Measurements from ENCODE around the gene CENPP. TPM values are rescaled to one million over a fixed set of nuclear protein-coding genes. Genes with fewer than 3 reads are reported as not detected.
A peak's percentile ranks its signal among the peaks of the same experiment; 100 is the strongest.
"Not testable (repeated sequence)": the region's sequence is repeated elsewhere in the genome, so short reads cannot be mapped to it uniquely, and the experiment has no call there.

The CENPP gene
- total and polyA plus RNA-seq, 2 donors: 2.7 to 20.9 TPM

DNA sequence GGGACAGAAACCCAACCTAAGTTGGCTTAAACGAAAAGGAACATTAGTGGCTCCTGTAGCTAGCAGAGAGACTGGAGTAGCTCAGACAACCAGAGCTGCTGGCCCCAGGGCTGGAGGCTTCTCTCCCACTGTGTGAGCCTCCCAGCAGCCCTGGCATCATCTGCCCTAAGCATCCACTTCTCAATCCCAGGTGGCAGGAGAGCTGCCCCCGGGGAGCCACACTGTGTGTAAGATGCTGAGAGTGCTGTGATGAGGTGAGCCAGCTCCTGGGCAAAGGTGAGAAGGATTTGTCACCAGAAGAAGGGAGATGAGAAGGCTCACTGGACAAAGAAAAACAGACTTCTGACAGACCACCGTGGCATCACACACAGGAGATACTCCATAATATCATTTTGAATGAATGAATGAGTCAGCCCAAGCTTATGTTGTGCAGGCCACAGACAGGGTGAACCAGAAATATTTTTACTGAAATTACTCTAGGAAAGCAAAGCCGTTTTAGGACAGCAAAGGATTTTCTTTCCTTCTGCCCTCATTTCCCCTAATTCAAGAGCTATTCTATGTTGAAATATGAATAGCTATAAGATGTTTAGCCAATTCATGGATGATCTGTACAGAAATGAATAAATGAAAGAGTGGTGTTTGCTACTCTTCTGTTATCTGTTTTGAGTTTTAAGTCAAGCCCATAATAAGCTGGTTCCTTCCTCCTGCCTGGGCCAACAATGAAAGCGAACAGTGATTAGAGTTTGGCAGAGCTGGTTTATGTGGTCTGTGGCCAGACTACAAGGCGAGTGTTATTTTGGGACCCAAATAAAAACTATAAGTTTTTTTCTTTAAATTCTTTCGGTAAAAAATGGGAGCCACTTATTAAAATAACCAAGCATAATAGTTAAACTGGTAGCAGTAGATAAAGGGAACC is 267.5 kb downstream of the CENPP start:
- Histone ChIP-seq H3K4me3 (ENCODE audit: low read depth, low read length) (no peak overlapping the region), H3K36me3 (ENCODE audit: insufficient read depth) (no peaks in the 10 kb centered on the region), H3K27ac (ENCODE audit: low read depth) (no peak overlapping the region), H3K4me1 (ENCODE audit: insufficient read depth) (peaks cover 2% of the 10 kb centered on the region)
- WGBS: 40% methylated on average over 7 of the region's 7 CpGs
- DNase-seq (ENCODE audit: extremely low spot score): no peak

DNA sequence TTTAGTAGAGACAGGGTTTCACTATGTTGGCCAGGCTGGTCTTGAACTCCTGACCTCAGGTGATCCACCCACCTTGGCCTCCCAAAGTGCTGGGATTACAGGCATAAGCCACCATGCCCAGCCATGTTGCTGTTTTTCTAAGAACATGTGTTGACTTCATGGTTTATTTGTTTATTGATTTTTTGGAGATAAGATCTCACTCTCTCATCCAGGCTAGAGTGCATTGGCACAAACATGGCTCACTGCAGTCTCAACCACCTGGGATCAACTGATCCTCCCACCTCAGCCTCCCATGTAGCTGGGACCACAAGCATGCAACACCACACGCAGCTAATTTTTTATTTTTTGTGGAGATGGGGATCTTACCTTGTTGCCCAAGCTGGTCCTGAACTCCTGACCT is 269.3 kb downstream of the CENPP start:
- not testable (repeated sequence) for H3K4me3 ChIP-seq (ENCODE audit: low read depth, low read length); H3K27ac ChIP-seq (ENCODE audit: low read depth); DNase-seq (ENCODE audit: extremely low spot score); H3K4me1 ChIP-seq (ENCODE audit: insufficient read depth); H3K36me3 ChIP-seq (ENCODE audit: insufficient read depth)
- 100% methylated on average over 1 of the region's 1 CpG for WGBS

- Histone ChIP-seq H3K27ac (ENCODE audit: low read depth) (no peak overlapping the region), H3K4me1 (ENCODE audit: insufficient read depth) (peaks cover 4% of the 10 kb centered on the region), H3K4me3 (ENCODE audit: low read depth, low read length) (no peak overlapping the region), H3K36me3 (ENCODE audit: insufficient read depth) (no peaks in the 10 kb centered on the region)
- DNase-seq (ENCODE audit: extremely low spot score): no peak
- 86% methylated on average over 1 of the region's 1 CpG for WGBS
Measured at GRCh38 chr9:92595930-92596329, 270.2 kb downstream of the CENPP start.

GRCh38 chr9:92598382-92598781 is 272.6 kb downstream of the CENPP start:
- WGBS: 83% methylated on average over 2 of the region's 2 CpGs
- H3K27ac ChIP-seq (ENCODE audit: low read depth): no peak overlapping the region
- no peak overlapping the region for H3K4me3 ChIP-seq (ENCODE audit: low read depth, low read length)
- H3K36me3 ChIP-seq (ENCODE audit: insufficient read depth): no peaks in the 10 kb centered on the region
- peaks cover 4% of the 10 kb centered on the region for H3K4me1 ChIP-seq (ENCODE audit: insufficient read depth)
- no peak for DNase-seq (ENCODE audit: extremely low spot score)

DNA sequence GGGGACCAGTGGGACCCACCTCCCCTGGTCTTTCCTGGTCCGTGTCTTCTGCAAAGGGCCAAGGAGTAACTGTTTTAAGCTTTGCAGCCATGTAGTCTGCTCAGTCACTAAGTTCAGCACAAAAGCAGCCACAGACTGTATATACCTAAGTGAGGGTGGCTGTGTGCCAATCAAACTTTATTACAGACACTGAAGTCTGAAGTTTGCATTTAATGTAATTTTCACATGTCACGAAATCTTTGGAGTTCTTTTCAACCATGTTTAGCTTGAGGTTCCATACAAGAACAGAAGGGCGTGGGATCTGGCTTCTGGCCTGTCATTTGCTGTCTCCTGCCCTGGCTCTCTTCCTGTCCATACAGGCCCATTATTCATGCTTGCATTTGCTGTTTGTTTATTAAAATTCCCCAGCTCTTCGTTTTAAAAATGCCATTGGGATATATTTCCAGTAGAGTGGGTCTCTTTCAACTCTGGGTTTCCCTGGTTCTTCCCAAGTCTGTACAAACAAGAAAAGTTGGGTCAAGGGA is 274.2 kb downstream of the CENPP start:
- DNase-seq (ENCODE audit: extremely low spot score): no peak
- 70% methylated on average over 4 of the region's 4 CpGs for WGBS
- Histone ChIP-seq H3K4me3 (ENCODE audit: low read depth, low read length) (no peak overlapping the region), H3K36me3 (ENCODE audit: insufficient read depth) (no peaks in the 10 kb centered on the region), H3K4me1 (ENCODE audit: insufficient read depth) (peaks cover 4% of the 10 kb centered on the region), H3K27ac (ENCODE audit: low read depth) (peak overlapping the region; percentile 55)

DNA sequence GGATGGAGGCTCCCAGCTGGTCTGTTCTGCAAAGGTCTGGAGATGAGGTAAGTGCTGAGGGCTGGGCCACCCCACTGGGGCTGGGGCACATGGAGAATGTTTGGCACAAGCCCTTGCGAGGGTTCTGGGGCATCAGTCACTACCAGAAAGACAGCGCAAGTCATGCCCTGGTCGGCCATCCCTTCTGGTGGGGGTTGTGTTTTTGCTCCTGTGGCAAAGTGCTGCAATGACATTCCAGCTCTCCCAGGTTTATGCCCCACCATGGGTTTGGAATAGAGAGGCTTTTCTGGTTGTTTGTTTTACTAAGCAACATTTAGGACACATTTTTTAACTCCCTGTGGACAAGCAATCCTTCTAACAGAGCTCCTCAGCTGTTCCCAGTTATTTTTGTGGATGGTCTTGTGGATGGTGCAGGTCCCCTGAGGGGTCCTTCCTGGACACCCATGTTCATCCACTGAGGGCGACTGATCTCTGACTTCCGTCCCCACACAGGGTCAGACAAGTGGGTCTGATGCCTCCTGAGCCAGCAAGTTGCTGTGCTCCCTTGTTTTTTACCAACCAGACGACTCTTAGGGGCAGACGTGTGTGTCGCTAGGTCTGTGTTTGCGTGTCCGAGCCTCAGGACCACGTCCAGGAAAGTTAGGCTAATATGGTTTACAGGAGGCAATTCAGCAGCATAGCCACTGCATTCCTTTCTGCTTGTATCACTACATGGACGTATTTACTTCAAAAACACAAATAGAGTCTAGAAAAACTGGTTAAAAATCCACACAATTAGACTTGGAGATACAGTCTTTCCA is 274.9 kb downstream of the CENPP start:
- Histone ChIP-seq H3K4me1 (ENCODE audit: insufficient read depth) (peaks cover 4% of the 10 kb centered on the region), H3K4me3 (ENCODE audit: low read depth, low read length) (no peak overlapping the region)

DNA sequence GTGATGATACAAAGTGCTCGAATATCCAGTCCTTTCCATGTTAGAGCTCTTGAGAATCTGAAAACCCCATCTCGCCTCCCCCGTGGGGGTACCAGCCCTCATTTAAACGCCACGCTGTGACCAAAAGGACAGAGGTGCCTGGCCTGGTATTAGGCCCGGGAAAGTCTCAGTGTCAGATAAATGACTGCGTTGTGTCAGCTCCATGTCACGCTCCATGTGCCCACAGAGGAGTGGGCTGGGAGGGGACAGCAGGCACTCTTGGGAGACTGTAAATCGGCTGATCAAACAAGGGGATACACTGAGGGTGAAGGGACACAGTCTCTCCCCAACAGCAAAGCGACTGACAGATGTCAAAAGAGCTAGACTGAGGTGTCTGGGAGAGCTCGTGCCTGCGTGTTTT is 275.7 kb downstream of the CENPP start:
- Histone ChIP-seq H3K4me3 (ENCODE audit: low read depth, low read length) (no peak overlapping the region), H3K4me1 (ENCODE audit: insufficient read depth) (peaks cover 4% of the 10 kb centered on the region), H3K27ac (ENCODE audit: low read depth) (peak overlapping the region; percentile 12), H3K36me3 (ENCODE audit: insufficient read depth) (no peaks in the 10 kb centered on the region)
- WGBS: 83% methylated on average over 12 of the region's 12 CpGs
- no peak for DNase-seq (ENCODE audit: extremely low spot score)

More for the DNA sequence above, 274.9 kb downstream of the CENPP start:
- H3K27ac ChIP-seq (ENCODE audit: low read depth): peak overlapping the region; percentile 70
- 52% methylated on average over 12 of the region's 12 CpGs for WGBS
- no peaks in the 10 kb centered on the region for H3K36me3 ChIP-seq (ENCODE audit: insufficient read depth)
- no peak for DNase-seq (ENCODE audit: extremely low spot score)

- WGBS: 96% methylated on average over 10 of the region's 10 CpGs
- H3K4me3 ChIP-seq (ENCODE audit: low read depth, low read length): no peak overlapping the region
- no peak overlapping the region for H3K27ac ChIP-seq (ENCODE audit: low read depth)
- H3K36me3 ChIP-seq (ENCODE audit: insufficient read depth): no peaks in the 10 kb centered on the region
- peaks cover 2% of the 10 kb centered on the region for H3K4me1 ChIP-seq (ENCODE audit: insufficient read depth)
- DNase-seq (ENCODE audit: extremely low spot score): no peak
Measured at GRCh38 chr9:92602413-92602812, 276.7 kb downstream of the CENPP start.

GRCh38 chr9:92603100-92603499 is 277.3 kb downstream of the CENPP start:
- Histone ChIP-seq H3K4me1 (ENCODE audit: insufficient read depth) (peaks cover 2% of the 10 kb centered on the region), H3K36me3 (ENCODE audit: insufficient read depth) (no peaks in the 10 kb centered on the region)

GRCh38 chr9:92603990-92604389 is 278.2 kb downstream of the CENPP start:
- no peak for DNase-seq (ENCODE audit: extremely low spot score)
- Histone ChIP-seq H3K4me1 (ENCODE audit: insufficient read depth) (peaks cover 2% of the 10 kb centered on the region), H3K27ac (ENCODE audit: low read depth) (no peak overlapping the region), H3K36me3 (ENCODE audit: insufficient read depth) (no peaks in the 10 kb centered on the region), H3K4me3 (ENCODE audit: low read depth, low read length) (no peak overlapping the region)
- 95% methylated on average over 5 of the region's 5 CpGs for WGBS

More at GRCh38 chr9:92603100-92603499, 277.3 kb downstream of the CENPP start:
- no peak overlapping the region for H3K27ac ChIP-seq (ENCODE audit: low read depth)
- WGBS: 89% methylated on average over 5 of the region's 5 CpGs
- no peak for DNase-seq (ENCODE audit: extremely low spot score)
- no peak overlapping the region for H3K4me3 ChIP-seq (ENCODE audit: low read depth, low read length)

DNA sequence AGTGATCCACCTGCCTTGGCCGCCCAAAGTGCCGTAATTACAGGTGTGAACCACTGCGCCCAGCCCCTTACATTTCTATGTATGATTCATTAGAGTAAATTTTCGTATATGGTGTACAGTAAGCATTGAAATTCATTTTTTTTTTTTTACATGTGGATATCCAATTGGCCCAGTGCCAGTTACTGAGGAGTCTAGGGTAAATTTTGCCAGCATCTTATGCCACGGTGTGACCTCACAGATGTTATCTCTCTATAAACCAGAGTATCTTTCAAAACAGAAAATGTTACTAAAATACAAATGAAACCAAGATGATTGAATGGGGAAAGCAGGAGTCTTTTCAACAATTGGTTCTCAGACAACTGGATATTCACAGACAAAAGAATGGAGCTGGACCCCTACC is 279.5 kb downstream of the CENPP start:
- DNase-seq (ENCODE audit: extremely low spot score): no peak
- Histone ChIP-seq H3K27ac (ENCODE audit: low read depth) (no peak overlapping the region), H3K4me1 (ENCODE audit: insufficient read depth) (peaks cover 2% of the 10 kb centered on the region), H3K36me3 (ENCODE audit: insufficient read depth) (no peaks in the 10 kb centered on the region), H3K4me3 (ENCODE audit: low read depth, low read length) (no peak overlapping the region)
- 95% methylated on average over 5 of the region's 5 CpGs for WGBS

DNA sequence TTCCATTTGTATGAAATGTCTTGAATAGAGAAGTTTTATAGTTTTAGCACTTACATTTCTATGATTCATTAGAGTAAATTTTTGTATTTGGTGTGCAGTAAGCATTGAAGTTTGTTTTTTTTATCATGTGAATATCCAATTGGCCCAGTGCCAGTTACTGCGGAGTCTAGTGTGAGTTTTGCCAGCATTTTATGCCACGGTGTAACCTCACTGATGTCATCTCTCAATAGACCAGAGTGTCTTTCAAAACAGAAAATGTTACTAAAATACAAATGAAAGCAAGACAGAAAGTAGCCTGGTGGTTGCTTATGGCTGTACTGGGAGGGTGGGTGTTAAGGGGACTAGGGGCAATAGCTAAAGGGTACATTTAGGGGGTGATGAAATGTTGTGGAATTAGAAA is 281.3 kb downstream of the CENPP start:
- Histone ChIP-seq H3K27ac (ENCODE audit: low read depth) (no peak overlapping the region), H3K4me3 (ENCODE audit: low read depth, low read length) (no peak overlapping the region), H3K36me3 (ENCODE audit: insufficient read depth) (no peaks in the 10 kb centered on the region), H3K4me1 (ENCODE audit: insufficient read depth) (no peaks in the 10 kb centered on the region)
- WGBS: 8% methylated on average over 2 of the region's 2 CpGs
- DNase-seq (ENCODE audit: extremely low spot score): no peak

DNA sequence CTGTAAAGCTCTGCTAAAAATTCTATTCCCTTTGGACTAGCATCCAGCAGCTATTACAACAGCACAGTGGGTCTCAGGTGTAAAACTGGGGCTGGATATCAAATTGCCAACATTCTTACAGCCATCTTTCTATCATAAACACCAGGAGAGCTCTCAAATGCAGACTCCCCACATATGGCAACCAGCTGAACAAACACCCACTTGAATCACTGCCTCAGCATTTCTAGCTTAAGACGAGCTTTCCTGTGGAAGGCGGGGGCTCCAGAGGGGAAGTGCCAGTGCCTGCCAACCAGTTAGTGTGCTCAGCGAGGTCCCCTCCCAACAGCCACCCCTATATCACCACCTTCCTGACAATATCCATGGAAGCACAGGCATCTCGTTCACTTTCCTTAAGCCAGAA is 282.0 kb downstream of the CENPP start:
- no peaks in the 10 kb centered on the region for H3K4me1 ChIP-seq (ENCODE audit: insufficient read depth)
- no peak for DNase-seq (ENCODE audit: extremely low spot score)
- H3K27ac ChIP-seq (ENCODE audit: low read depth): no peak overlapping the region
- no peaks in the 10 kb centered on the region for H3K36me3 ChIP-seq (ENCODE audit: insufficient read depth)
- H3K4me3 ChIP-seq (ENCODE audit: low read depth, low read length): no peak overlapping the region
- whole genome bisulfite sequencing: 55% methylated on average over 4 of the region's 4 CpGs

All from urinary bladder (tissue), 4 donors.